K562 (cell line): ENCODE results near the gene MEGF11. TPM values are rescaled to one million over a fixed set of nuclear protein-coding genes. Genes with fewer than 3 reads are reported as not detected.

Experiments
- C11orf30 ChIP-seq: fragments of 450-650 bp; IDR thresholded peaks from 2 replicates; pipeline ENCODE4 v1.6.1; 2016; ENCODE audit warnings: low read depth, mild to moderate bottlenecking
- FOSL1 ChIP-seq: fragments of 200-800 bp; sonication (Bioruptor generic); conservative IDR thresholded peaks from 2 replicates; pipeline ENCODE4 v1.6.1; 2016; ENCODE audit warnings: missing genetic modification characterization, missing compliant biosample characterization
- MAFG ChIP-seq: fragments of 450-650 bp; conservative IDR thresholded peaks from 2 replicates; pipeline ENCODE4 v1.6.1; 2016; ENCODE audit warnings: missing genetic modification characterization, missing compliant biosample characterization
- MAFK ChIP-seq: IDR thresholded peaks from 2 replicates; pipeline ENCODE4 v1.6.1; 2011; ENCODE audit warnings: low read length, improper control_type of control experiment
- MXI1 ChIP-seq: IDR thresholded peaks from 2 replicates; pipeline ENCODE4 v1.6.1; 2011; ENCODE audit warnings: low read depth, mild to moderate bottlenecking, improper control_type of control experiment, low read length
- NCOA1 ChIP-seq: fragments of 450-650 bp; IDR thresholded peaks from 2 replicates; pipeline ENCODE4 v1.6.1; 2016; ENCODE audit warnings: low read depth
- RCOR1 ChIP-seq, 2 experiments: IDR thresholded peaks; 2 replicates each; pipeline ENCODE4 v1.6.1; 2012; ENCODE audit warnings: low read depth in 2 of 2, low read length in 2 of 2, borderline replicate concordance in 1 of 2, improper control_type of control experiment in 1 of 2
- SNIP1 ChIP-seq: fragments of 450-650 bp; IDR thresholded peaks from 2 replicates; pipeline ENCODE4 v1.7.1; 2017; ENCODE audit warnings: low read depth, mild to moderate bottlenecking
- TBP ChIP-seq: optimal IDR thresholded peaks from 2 replicates; pipeline ENCODE3; 2011; ENCODE audit warnings: low read depth, low read length, improper control_type of control experiment
- ZBED1 ChIP-seq: IDR thresholded peaks from 2 replicates; pipeline ENCODE4 v1.6.1; 2014
- ZEB2 ChIP-seq: fragments of 450-650 bp; IDR thresholded peaks from 2 replicates; pipeline ENCODE4 v1.6.1; 2016
- ZNF277 ChIP-seq: fragments of 250-450 bp; sonication (Bioruptor Pico); IDR thresholded peaks from 2 replicates; pipeline ENCODE4 v1.8.0; 2022; ENCODE audit warnings: inconsistent platforms, mild to moderate bottlenecking, moderate library complexity, borderline replicate concordance
- polyA plus RNA-seq, 8 experiments: library from polyadenylated mRNA; depleted of rRNA in 4 of 8; stranded (reverse) in 5 of 8; unstranded in 3 of 8; fragments of >200 nt; fragmentation: Nextera tagmentation in 2 of 8; fragmentation: Illumina TruSeq in 1 of 8; extraction: Ambion mirVana in 2 of 8; extraction: Trizol in 1 of 8; gene quantifications; 2 replicates each; pipeline versions ENCODE4 v1.2.1 to v1.2.3, GENCODE V29; 2011 to 2014; ENCODE audit warnings: inconsistent platforms in 1 of 8, missing spikeins in 1 of 8
- total RNA-seq, 7 experiments: library from RNA; depleted of rRNA in 6 of 7; stranded (reverse); fragments of >200 nt in 6 of 7; fragmentation: Illumina TruSeq in 2 of 7; extraction: Trizol in 2 of 7; gene quantifications; 2 replicates each; pipeline versions ENCODE4 v1.2.1 to v1.2.3, GENCODE V29; 2011 to 2021; ENCODE audit warnings: low replicate concordance in 1 of 7
- TF ChIP-seq, protein P1 (sequence below): fragments of 250-450 bp; sonication (Bioruptor Pico); IDR thresholded peaks from 2 replicates; pipeline ENCODE4 v1.5.0; 2020; ENCODE audit warnings: mild to moderate bottlenecking, borderline replicate concordance
- TF ChIP-seq, protein P2 (sequence below), 2 experiments: fragments of 200-800 bp in 1 of 2; sonication (Bioruptor generic) in 1 of 2; sonication (generic) in 1 of 2; formaldehyde crosslinking in 1 of 2; IDR thresholded peaks in 1 of 2; conservative IDR thresholded peaks in 1 of 2; 2 replicates each; pipeline versions ENCODE4 v1.5.0 to v1.6.1; 2016 to 2020; ENCODE audit warnings: missing compliant biosample characterization in 1 of 2, missing genetic modification characterization in 1 of 2, missing genetic modification reagents in 1 of 2
- TF ChIP-seq, protein P3 (sequence below), 2 experiments: IDR thresholded peaks; 2 replicates each; pipeline ENCODE4 v1.6.1; 2012; ENCODE audit warnings: improper control_type of control experiment in 2 of 2, low read depth in 2 of 2, low read length in 2 of 2, borderline replicate concordance in 1 of 2
- TF ChIP-seq, protein P4 (sequence below): fragments of 150-350 bp; IDR thresholded peaks from 2 replicates; pipeline ENCODE4 v1.6.1; 2014; ENCODE audit warnings: low read depth, mild to moderate bottlenecking, low read length, borderline replicate concordance

The MEGF11 gene
- total and polyA plus RNA-seq, 9 of the 15 experiments (the other 6 are each of a cell fraction or from before 2014, with no cell fraction given), result 0.06 to 0.23 (median 0.20) TPM; not detected in 6

- TF ChIP-seq, protein P1, sequence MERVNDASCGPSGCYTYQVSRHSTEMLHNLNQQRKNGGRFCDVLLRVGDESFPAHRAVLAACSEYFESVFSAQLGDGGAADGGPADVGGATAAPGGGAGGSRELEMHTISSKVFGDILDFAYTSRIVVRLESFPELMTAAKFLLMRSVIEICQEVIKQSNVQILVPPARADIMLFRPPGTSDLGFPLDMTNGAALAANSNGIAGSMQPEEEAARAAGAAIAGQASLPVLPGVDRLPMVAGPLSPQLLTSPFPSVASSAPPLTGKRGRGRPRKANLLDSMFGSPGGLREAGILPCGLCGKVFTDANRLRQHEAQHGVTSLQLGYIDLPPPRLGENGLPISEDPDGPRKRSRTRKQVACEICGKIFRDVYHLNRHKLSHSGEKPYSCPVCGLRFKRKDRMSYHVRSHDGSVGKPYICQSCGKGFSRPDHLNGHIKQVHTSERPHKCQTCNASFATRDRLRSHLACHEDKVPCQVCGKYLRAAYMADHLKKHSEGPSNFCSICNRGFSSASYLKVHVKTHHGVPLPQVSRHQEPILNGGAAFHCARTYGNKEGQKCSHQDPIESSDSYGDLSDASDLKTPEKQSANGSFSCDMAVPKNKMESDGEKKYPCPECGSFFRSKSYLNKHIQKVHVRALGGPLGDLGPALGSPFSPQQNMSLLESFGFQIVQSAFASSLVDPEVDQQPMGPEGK, result no peak
- no peak for TF ChIP-seq ZBED1
- no peak for TF ChIP-seq ZNF277
- TF ChIP-seq TBP, result peak; percentile 42
- TF ChIP-seq MAFG, result peak; percentile 16; the same call in 1 of the 2 replicates
- TF ChIP-seq, protein P2, sequence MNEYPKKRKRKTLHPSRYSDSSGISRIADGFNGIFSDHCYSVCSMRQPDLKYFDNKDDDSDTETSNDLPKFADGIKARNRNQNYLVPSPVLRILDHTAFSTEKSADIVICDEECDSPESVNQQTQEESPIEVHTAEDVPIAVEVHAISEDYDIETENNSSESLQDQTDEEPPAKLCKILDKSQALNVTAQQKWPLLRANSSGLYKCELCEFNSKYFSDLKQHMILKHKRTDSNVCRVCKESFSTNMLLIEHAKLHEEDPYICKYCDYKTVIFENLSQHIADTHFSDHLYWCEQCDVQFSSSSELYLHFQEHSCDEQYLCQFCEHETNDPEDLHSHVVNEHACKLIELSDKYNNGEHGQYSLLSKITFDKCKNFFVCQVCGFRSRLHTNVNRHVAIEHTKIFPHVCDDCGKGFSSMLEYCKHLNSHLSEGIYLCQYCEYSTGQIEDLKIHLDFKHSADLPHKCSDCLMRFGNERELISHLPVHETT (CRISPR knock-in tag; conservative IDR thresholded peaks at IDR 0.05 in 1 of 2, IDR thresholded peaks at IDR 0.05 in 1 of 2), result no peak
- TF ChIP-seq MAFK, result 0 out of 2 replicates have a peak, but pooled peaks have one; percentile 22
- no peak for TF ChIP-seq MXI1
- no peak for TF ChIP-seq NCOA1
- peak; percentile 83 for TF ChIP-seq FOSL1 (tag)
- no peak for TF ChIP-seq SNIP1
- TF ChIP-seq, protein P3, sequence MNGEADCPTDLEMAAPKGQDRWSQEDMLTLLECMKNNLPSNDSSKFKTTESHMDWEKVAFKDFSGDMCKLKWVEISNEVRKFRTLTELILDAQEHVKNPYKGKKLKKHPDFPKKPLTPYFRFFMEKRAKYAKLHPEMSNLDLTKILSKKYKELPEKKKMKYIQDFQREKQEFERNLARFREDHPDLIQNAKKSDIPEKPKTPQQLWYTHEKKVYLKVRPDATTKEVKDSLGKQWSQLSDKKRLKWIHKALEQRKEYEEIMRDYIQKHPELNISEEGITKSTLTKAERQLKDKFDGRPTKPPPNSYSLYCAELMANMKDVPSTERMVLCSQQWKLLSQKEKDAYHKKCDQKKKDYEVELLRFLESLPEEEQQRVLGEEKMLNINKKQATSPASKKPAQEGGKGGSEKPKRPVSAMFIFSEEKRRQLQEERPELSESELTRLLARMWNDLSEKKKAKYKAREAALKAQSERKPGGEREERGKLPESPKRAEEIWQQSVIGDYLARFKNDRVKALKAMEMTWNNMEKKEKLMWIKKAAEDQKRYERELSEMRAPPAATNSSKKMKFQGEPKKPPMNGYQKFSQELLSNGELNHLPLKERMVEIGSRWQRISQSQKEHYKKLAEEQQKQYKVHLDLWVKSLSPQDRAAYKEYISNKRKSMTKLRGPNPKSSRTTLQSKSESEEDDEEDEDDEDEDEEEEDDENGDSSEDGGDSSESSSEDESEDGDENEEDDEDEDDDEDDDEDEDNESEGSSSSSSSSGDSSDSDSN (IDR thresholded peaks at IDR 0.05; ENCODE audit: borderline replicate concordance in 1 of 2, low read depth in 2 of 2, low read length in 2 of 2), result no peak
- peak in 1 of 2 experiments; percentile 90; a peak in 2 of 4 replicates for TF ChIP-seq RCOR1 (IDR thresholded peaks at IDR 0.05; ENCODE audit: borderline replicate concordance in 1 of 2, low read depth in 2 of 2, low read length in 2 of 2)
- TF ChIP-seq ZEB2, result peak; percentile 12; the same call in 1 of the 2 replicates
- TF ChIP-seq, protein P4, sequence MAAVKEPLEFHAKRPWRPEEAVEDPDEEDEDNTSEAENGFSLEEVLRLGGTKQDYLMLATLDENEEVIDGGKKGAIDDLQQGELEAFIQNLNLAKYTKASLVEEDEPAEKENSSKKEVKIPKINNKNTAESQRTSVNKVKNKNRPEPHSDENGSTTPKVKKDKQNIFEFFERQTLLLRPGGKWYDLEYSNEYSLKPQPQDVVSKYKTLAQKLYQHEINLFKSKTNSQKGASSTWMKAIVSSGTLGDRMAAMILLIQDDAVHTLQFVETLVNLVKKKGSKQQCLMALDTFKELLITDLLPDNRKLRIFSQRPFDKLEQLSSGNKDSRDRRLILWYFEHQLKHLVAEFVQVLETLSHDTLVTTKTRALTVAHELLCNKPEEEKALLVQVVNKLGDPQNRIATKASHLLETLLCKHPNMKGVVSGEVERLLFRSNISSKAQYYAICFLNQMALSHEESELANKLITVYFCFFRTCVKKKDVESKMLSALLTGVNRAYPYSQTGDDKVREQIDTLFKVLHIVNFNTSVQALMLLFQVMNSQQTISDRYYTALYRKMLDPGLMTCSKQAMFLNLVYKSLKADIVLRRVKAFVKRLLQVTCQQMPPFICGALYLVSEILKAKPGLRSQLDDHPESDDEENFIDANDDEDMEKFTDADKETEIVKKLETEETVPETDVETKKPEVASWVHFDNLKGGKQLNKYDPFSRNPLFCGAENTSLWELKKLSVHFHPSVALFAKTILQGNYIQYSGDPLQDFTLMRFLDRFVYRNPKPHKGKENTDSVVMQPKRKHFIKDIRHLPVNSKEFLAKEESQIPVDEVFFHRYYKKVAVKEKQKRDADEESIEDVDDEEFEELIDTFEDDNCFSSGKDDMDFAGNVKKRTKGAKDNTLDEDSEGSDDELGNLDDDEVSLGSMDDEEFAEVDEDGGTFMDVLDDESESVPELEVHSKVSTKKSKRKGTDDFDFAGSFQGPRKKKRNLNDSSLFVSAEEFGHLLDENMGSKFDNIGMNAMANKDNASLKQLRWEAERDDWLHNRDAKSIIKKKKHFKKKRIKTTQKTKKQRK, result no peak
- TF ChIP-seq C11orf30, result no peak
Measured at GRCh38 chr15:66269326-66270090, 16.0 kb upstream of the MEGF11 start (continued).
